Tibial nerve (tissue), 4 donors: ENCODE data around the gene LRRC4B. TPM values are rescaled to one million over a fixed set of nuclear protein-coding genes. Genes with fewer than 3 reads are reported as not detected.

Experiments
- DNase-seq, 2 donors: peaks; one replicate each; pipeline ENCODE4 v3.0.0-alpha.2; 2019; ENCODE audit warnings: low spot score in 2 of 2
- H3K27ac ChIP-seq, 4 donors: fragments of 200-600 bp; sonication (generic) in 3 of 4; one replicate each; pipeline ENCODE4 v1.5.1; 2017 to 2019; ENCODE audit warnings: mild to moderate bottlenecking in 1 of 4
- H3K27me3 ChIP-seq, 2 donors: fragments of 200-600 bp; sonication (generic) in 1 of 2; one replicate each; pipeline versions ENCODE4 v1.5.1 to v1.6.0; 2017 to 2019
- H3K36me3 ChIP-seq, 3 donors: fragments of 200-600 bp; sonication (generic); one replicate each; pipeline ENCODE4 v1.5.1; 2018 to 2019
- H3K4me1 ChIP-seq, 4 donors: fragments of 200-600 bp; sonication (generic) in 3 of 4; one replicate each; pipeline ENCODE4 v1.5.1; 2017 to 2019
- H3K4me3 ChIP-seq, 4 donors: fragments of 200-600 bp; sonication (generic) in 3 of 4; one replicate each; pipeline ENCODE4 v1.5.1; 2017 to 2019; ENCODE audit warnings: mild to moderate bottlenecking in 1 of 4, moderate library complexity in 1 of 4
- H3K9me3 ChIP-seq, 4 donors: fragments of 200-600 bp; sonication (generic) in 3 of 4; one replicate each; pipeline ENCODE4 v1.5.1; 2017 to 2019
- CTCF ChIP-seq, 5 experiments: fragments of 200-600 bp in 3 of 5; fragments of 450-650 bp in 2 of 5; sonication (generic) in 3 of 5; IDR thresholded peaks; one replicate each; pipeline ENCODE4 v1.5.1; 2016 to 2019; ENCODE audit warnings: antibody characterized with exemption in 5 of 5, mild to moderate bottlenecking in 3 of 5, moderate library complexity in 2 of 5
- EP300 ChIP-seq, 2 donors: sonication (generic); formaldehyde crosslinking; IDR thresholded peaks; one replicate each; pipeline ENCODE4 v1.6.1; 2017; ENCODE audit warnings: antibody characterized with exemption in 2 of 2, mild to moderate bottlenecking in 1 of 2
- POLR2A ChIP-seq, 2 donors: fragments of 450-650 bp; IDR thresholded peaks; one replicate each; pipeline ENCODE4 v1.6.1; 2017; ENCODE audit warnings: antibody characterized with exemption in 2 of 2, mild to moderate bottlenecking in 2 of 2, moderate library complexity in 2 of 2
- WGBS, 2 donors: methylation state at CpG; one replicate each; pipeline ENCODE4 v1.1.5; 2018; 5-methylcytosine and 5-hydroxymethylcytosine counted together
- total RNA-seq, 4 donors: library from RNA; depleted of rRNA; stranded (reverse); fragments of >200 nt; gene quantifications; one replicate each; pipeline ENCODE4 v1.1.0, GENCODE V29; 2016

The LRRC4B gene
- total RNA-seq, 4 donors from 2014 or later, result 1.0 to 3.7 (median 2.8) TPM

GRCh38 chr19:50480281-50481111 is 87.7 kb downstream of the LRRC4B start:
- H3K9me3 ChIP-seq, result no peaks in the 10 kb centered on the region
- H3K27me3 ChIP-seq, result no peaks in the 10 kb centered on the region
- peaks cover 0 to 24% (median 14%) of the 10 kb centered on the region in 4 donors for H3K4me1 ChIP-seq
- DNase-seq, result no peak
- H3K27ac ChIP-seq, result no peak overlapping the region
- no peak overlapping the region for H3K4me3 ChIP-seq
- H3K36me3 ChIP-seq, result peaks cover 0 to 71% (median 12%) of the 10 kb centered on the region in 3 donors
- TF ChIP-seq EP300 (IDR thresholded peaks at IDR 0.05) (no peak), CTCF (IDR thresholded peaks at IDR 0.05) (no peak), POLR2A (IDR thresholded peaks at IDR 0.05) (no peak)
- WGBS, 2 donors, result 89 to 90% methylated on average over 35 to 37 of the region's 37 CpGs

DNA sequence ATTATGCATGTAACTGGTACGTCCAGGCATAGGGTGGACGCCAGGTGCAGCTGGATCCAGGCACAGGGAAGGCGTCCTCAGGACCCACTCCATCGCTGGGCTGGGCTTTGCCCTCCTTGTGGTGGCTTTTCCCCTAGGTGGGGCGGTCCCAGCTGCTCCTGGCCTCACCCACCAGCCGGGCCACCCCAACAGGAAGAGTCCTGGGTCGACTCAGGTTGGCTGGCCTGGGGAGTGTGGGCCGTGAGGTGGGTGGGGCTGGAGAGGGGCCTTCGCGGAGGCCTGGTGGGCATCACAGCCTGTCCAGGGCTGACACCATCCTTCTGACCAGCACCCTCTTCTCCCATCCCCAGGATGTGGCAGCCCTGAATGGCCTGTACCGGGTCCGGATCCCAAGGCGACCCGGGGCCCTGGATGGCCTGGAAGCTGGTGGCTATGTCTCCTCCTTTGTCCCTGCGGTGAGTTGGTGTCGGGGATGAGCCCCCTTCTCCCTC is 88.4 kb downstream of the LRRC4B start:
- TF ChIP-seq CTCF (IDR thresholded peaks at IDR 0.05) (no peak), EP300 (IDR thresholded peaks at IDR 0.05) (no peak), POLR2A (IDR thresholded peaks at IDR 0.05) (no peak)
- DNase-seq, result no peak
- no peaks in the 10 kb centered on the region for H3K9me3 ChIP-seq
- H3K36me3 ChIP-seq, result peaks cover 0 to 65% (median 12%) of the 10 kb centered on the region in 3 donors
- H3K27ac ChIP-seq, result no peak overlapping the region
- no peaks in the 10 kb centered on the region for H3K27me3 ChIP-seq
- peaks cover 0 to 24% (median 14%) of the 10 kb centered on the region in 4 donors for H3K4me1 ChIP-seq
- WGBS, 2 donors, result 90 to 97% methylated on average over 11 to 15 of the region's 16 CpGs
- no peak overlapping the region for H3K4me3 ChIP-seq

DNA sequence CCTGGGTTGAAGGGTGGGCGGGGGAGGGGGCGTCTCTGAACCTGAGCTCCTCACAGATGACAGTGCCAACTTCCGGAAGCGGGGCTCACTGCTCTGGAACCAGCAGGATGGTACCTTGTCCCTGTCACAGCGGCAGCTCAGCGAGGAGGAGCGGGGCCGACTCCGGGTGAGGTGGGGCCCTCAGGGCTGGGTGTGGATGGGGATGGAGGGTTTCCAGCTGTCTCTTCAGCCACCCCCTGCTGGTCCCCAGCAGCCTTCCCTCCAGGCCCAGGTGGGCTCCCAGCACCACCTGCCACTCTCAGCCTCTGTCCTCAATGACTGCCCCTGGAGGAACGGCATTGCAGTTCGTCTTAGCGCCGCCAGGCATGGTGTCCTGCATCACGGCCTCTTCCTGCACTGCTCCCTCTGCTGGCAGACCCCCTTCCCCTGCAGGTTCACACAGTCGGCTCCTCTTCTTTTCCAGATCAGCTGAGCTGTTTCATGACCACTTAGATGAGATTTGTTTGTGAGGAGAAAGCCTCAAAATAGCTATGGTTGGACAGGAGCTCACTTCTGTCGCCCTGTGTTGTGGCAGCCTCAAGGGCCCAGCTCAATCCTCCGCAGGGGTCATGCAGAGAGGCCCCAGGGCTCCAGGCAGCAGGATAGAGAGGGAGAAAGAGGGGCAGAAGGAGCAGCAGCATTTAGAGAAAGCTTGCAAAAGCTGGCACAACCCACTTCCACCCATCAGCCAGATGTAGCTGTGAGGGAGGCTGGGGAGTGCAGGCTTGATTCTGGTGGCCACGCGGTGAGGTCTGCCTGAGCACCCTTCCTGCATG is 89.1 kb downstream of the LRRC4B start:
- no peak overlapping the region for H3K27ac ChIP-seq
- peaks cover 0 to 24% (median 14%) of the 10 kb centered on the region in 4 donors for H3K4me1 ChIP-seq
- TF ChIP-seq CTCF (IDR thresholded peaks at IDR 0.05) (peak in 3 of 5 experiments; percentile 12 to 15 (median 13)), POLR2A (IDR thresholded peaks at IDR 0.05) (no peak)
- DNase-seq, result no peak
- 78 to 85% methylated on average over 19 of the region's 19 CpGs for WGBS, 2 donors
- H3K27me3 ChIP-seq, result no peaks in the 10 kb centered on the region
- H3K36me3 ChIP-seq, result peaks cover 0 to 60% (median 12%) of the 10 kb centered on the region in 3 donors
- no peak overlapping the region for H3K4me3 ChIP-seq
- no peaks in the 10 kb centered on the region for H3K9me3 ChIP-seq

DNA sequence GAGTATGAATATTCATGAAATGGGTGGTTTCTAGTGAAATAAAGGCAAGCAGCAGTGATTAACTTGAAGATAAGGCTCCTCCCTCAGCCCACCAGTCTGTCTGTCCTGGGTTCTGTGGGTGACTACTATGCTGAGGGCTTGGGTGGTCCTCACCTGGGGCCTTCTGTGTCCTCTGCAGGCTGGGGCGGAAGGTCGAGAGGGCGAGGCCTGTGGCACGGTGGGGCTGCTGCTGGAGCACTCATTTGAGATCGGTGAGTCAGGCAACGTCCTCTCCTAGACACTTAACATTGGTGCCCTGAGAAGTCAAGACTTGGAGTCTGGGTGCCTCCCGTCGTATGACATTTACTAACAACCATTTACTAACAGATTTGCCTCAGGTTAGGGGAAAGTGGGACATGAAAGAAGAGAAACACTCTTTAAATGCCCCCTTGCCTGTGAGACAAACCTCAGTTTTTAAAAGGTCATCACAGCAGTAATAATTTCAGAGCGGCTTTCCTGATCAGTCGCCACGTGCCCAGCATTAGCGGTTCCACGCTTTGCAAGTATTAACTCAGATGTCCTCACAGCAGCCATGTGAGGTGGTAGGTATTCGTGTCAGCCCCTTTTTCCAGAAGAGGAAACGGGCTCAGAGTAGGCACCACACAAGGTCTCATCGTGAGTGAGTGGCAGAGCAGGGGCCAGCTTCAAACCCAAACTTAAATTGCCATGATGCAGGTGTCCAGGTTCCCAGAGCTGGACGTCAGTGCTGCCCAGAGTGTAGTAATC is 90.3 kb downstream of the LRRC4B start:
- H3K4me1 ChIP-seq, result peaks cover 0 to 24% (median 14%) of the 10 kb centered on the region in 4 donors
- no peaks in the 10 kb centered on the region for H3K9me3 ChIP-seq
- no peak overlapping the region for H3K4me3 ChIP-seq
- peaks cover 0 to 48% (median 12%) of the 10 kb centered on the region in 3 donors for H3K36me3 ChIP-seq
- TF ChIP-seq EP300 (IDR thresholded peaks at IDR 0.05), result no peak
- no peak for TF ChIP-seq POLR2A (IDR thresholded peaks at IDR 0.05)
- TF ChIP-seq CTCF (IDR thresholded peaks at IDR 0.05), result no peak
- DNase-seq, result no peak
- H3K27ac ChIP-seq, result no peak overlapping the region
- 93% methylated on average over 17 of the region's 17 CpGs for WGBS, 2 donors
- H3K27me3 ChIP-seq, result no peaks in the 10 kb centered on the region
